Measurements from ENCODE around the gene POU3F1.
A peak's percentile ranks its signal among the peaks of the same experiment; 100 is the strongest.

POU3F1 gene

DNA sequence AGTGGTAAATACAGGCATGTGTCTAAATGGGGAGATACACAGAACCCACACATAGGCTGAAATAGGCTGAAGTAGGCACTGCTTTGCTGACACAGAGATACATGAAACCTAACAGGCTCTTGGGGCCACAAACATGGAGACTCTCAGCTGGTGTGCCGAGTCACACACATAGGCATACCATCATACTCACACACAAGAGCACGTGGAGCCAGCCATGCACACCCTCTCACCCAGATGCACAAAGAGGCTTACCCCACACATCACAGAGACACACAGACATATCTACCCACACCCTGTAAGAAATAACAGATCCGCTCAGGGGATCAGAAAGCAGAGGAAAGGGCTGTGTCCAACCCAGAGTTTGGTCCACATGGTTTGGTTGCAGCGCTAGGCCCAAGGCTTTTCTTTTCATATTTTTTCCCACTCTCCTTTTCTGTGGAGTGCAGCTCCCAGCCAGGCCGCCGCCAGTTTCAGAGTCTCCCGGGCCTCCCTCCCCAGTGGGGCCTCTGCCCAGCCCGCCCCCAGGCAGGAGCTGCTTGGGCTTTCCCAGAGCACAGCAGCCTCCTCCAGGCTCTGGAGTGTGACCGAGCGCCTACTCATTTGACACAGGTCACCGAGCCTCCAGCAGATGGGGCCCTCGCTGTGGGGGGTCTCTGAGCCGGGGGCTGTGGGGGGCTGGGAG, 3.9 kb upstream of the POU3F1 start:
- Histone ChIP-seq H3K4me3 (replicated peaks; ENCODE audit: insufficient read depth, low read length) (no peak overlapping the region), H3K27ac (replicated peaks) (no peak overlapping the region), H3K27me3 (ENCODE audit: insufficient read depth, poor library complexity, severe bottlenecking) (peaks cover 27% of the 10 kb centered on the region)
- DNase-seq (ENCODE audit: low read depth in 1 of 2, low spot score in 1 of 2): no peak
- TF ChIP-seq POLR2AphosphoS5 (IDR thresholded peaks at IDR 0.05; ENCODE audit: low read depth) (no peak), GABPA (IDR thresholded peaks at IDR 0.05; ENCODE audit: low read depth) (no peak), SPI1 (IDR thresholded peaks at IDR 0.05; ENCODE audit: borderline replicate concordance, low read depth) (no peak)
- TF ChIP-seq, protein P1, sequence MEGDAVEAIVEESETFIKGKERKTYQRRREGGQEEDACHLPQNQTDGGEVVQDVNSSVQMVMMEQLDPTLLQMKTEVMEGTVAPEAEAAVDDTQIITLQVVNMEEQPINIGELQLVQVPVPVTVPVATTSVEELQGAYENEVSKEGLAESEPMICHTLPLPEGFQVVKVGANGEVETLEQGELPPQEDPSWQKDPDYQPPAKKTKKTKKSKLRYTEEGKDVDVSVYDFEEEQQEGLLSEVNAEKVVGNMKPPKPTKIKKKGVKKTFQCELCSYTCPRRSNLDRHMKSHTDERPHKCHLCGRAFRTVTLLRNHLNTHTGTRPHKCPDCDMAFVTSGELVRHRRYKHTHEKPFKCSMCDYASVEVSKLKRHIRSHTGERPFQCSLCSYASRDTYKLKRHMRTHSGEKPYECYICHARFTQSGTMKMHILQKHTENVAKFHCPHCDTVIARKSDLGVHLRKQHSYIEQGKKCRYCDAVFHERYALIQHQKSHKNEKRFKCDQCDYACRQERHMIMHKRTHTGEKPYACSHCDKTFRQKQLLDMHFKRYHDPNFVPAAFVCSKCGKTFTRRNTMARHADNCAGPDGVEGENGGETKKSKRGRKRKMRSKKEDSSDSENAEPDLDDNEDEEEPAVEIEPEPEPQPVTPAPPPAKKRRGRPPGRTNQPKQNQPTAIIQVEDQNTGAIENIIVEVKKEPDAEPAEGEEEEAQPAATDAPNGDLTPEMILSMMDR (IDR thresholded peaks at IDR 0.05; ENCODE audit: insufficient read depth, low read length): no peak
- TF ChIP-seq, protein P2, sequence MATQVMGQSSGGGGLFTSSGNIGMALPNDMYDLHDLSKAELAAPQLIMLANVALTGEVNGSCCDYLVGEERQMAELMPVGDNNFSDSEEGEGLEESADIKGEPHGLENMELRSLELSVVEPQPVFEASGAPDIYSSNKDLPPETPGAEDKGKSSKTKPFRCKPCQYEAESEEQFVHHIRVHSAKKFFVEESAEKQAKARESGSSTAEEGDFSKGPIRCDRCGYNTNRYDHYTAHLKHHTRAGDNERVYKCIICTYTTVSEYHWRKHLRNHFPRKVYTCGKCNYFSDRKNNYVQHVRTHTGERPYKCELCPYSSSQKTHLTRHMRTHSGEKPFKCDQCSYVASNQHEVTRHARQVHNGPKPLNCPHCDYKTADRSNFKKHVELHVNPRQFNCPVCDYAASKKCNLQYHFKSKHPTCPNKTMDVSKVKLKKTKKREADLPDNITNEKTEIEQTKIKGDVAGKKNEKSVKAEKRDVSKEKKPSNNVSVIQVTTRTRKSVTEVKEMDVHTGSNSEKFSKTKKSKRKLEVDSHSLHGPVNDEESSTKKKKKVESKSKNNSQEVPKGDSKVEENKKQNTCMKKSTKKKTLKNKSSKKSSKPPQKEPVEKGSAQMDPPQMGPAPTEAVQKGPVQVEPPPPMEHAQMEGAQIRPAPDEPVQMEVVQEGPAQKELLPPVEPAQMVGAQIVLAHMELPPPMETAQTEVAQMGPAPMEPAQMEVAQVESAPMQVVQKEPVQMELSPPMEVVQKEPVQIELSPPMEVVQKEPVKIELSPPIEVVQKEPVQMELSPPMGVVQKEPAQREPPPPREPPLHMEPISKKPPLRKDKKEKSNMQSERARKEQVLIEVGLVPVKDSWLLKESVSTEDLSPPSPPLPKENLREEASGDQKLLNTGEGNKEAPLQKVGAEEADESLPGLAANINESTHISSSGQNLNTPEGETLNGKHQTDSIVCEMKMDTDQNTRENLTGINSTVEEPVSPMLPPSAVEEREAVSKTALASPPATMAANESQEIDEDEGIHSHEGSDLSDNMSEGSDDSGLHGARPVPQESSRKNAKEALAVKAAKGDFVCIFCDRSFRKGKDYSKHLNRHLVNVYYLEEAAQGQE (IDR thresholded peaks at IDR 0.05; ENCODE audit: insufficient replicate concordance, low read depth): no peak

DNA sequence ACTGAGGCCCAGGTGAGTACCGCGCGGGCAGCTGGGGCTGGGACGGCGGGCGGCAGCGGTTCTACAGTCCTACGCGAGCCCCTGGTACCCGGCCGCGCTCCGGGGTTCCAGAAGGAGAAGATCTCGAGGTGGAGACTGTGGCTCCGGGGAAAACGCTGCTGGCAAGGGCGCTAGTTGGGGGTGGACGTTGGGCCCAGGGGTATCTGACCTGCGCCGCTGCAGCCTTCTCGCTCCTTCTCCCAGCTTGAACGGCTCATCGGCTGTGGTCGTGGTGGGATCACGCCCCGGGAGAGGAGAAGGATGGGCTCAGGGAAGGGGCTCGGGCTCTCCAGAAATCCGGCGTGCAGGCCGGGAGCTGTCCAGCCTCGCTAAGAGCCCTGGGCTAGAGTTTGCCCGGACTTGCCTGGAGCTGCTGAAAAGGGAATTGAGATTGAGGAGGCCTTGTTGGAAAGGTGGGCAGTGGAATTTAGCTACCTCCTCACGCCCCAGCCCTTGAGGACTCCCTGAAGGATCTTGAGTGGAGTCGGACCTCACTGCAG, 1.1 kb upstream of the POU3F1 start:
- Histone ChIP-seq H3K27me3 (ENCODE audit: insufficient read depth, poor library complexity, severe bottlenecking) (peaks cover 49% of the 10 kb centered on the region), H3K27ac (replicated peaks) (no peak overlapping the region), H3K4me3 (replicated peaks; ENCODE audit: insufficient read depth, low read length) (no peak overlapping the region)
- TF ChIP-seq POLR2AphosphoS5 (IDR thresholded peaks at IDR 0.05; ENCODE audit: low read depth): no peak
- no peak for TF ChIP-seq SPI1 (IDR thresholded peaks at IDR 0.05; ENCODE audit: borderline replicate concordance, low read depth)
- TF ChIP-seq, protein P1 (IDR thresholded peaks at IDR 0.05; ENCODE audit: insufficient read depth, low read length): no peak
- TF ChIP-seq GABPA (IDR thresholded peaks at IDR 0.05; ENCODE audit: low read depth): no peak
- TF ChIP-seq, protein P2 (IDR thresholded peaks at IDR 0.05; ENCODE audit: insufficient replicate concordance, low read depth): peak; percentile 81
- DNase-seq (ENCODE audit: low read depth in 1 of 2, low spot score in 1 of 2): no peak

DNA sequence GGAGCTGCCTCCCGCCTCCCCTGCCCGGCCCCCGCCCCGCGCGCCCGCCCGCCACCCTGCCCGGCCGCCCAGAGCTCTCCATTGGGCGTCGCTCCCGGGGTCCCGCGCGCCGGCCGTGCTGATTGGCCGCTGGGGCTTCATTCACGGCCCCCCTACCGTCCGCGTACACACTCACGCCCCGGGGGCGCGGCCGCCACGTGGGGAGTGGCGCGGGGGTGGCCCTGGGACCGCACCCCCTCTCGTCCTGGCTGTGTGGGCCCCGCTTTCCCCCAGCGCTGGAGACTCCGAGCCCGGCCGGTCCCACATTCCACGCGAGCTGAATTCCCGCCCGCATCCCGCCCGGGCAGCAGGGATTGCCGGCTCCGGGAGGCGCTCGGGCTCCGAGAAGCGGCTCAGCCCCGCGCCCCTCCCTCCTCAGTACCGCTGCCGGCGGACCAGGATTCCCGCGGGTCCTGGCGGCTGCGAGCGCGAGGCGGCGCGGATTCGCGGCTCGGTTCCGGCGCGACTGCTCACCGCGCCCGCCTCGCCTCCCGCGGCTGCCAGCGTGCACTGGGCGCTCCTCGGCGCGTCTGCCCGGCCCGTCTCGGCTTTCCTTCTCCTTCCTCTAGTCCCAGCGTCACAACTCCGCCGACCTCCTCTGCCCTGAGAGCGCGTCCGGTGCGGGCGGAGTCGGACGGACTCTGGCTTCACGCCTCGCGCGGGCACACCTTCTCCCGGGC, 450 bp upstream of the POU3F1 start:
- Histone ChIP-seq H3K27me3 (ENCODE audit: insufficient read depth, poor library complexity, severe bottlenecking) (peaks cover 45% of the 10 kb centered on the region), H3K27ac (replicated peaks) (no peak overlapping the region), H3K4me3 (replicated peaks; ENCODE audit: insufficient read depth, low read length) (peak overlapping the region; percentile 30)
- TF ChIP-seq POLR2AphosphoS5 (IDR thresholded peaks at IDR 0.05; ENCODE audit: low read depth) (no peak), GABPA (IDR thresholded peaks at IDR 0.05; ENCODE audit: low read depth) (no peak), SPI1 (IDR thresholded peaks at IDR 0.05; ENCODE audit: borderline replicate concordance, low read depth) (no peak)
- TF ChIP-seq, protein P1 (IDR thresholded peaks at IDR 0.05; ENCODE audit: insufficient read depth, low read length): no peak
- TF ChIP-seq, protein P2 (IDR thresholded peaks at IDR 0.05; ENCODE audit: insufficient replicate concordance, low read depth): no peak
- peak; percentile 24 to 25 for DNase-seq (ENCODE audit: low read depth in 1 of 2, low spot score in 1 of 2)
